Measurements from ENCODE around the gene MYO9A.
"Not testable (repeated sequence)": the region's sequence is repeated elsewhere in the genome, so short reads cannot be mapped to it uniquely, and the experiment has no call there.

The MYO9A gene

DNA sequence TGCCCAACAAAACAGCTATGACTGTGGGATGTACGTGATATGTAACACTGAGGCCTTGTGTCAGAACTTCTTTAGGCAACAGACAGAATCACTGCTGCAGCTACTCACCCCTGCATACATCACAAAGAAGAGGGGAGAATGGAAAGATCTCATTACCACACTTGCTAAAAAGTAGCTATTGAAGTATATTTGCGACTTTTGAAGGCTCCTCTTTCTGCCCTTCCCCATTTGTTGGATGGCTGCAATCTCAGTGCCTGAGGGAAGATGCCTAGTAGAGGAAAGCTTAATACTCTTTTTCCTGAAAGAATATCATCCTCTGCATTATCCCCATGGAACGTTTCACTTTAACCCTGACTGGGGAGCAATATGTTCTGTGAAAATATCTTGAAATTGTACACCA is 22.1 kb upstream of the MYO9A start:
- no peak for ATAC-seq
- DNase-seq = no peak

DNA sequence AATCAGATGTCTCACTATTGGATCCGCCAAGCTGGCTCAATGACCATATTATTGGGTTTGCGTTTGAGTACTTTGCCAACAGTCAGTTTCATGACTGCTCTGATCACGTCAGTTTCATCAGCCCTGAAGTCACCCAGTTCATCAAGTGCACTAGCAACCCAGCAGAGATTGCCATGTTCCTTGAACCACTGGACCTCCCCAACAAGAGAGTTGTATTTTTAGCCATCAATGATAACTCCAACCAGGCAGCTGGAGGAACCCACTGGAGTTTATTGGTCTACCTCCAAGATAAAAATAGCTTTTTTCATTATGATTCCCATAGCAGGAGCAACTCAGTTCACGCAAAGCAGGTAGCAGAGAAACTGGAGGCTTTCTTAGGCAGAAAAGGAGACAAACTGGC is 21.7 kb upstream of the MYO9A start:
- no peak for ATAC-seq
- no peak for DNase-seq

DNA sequence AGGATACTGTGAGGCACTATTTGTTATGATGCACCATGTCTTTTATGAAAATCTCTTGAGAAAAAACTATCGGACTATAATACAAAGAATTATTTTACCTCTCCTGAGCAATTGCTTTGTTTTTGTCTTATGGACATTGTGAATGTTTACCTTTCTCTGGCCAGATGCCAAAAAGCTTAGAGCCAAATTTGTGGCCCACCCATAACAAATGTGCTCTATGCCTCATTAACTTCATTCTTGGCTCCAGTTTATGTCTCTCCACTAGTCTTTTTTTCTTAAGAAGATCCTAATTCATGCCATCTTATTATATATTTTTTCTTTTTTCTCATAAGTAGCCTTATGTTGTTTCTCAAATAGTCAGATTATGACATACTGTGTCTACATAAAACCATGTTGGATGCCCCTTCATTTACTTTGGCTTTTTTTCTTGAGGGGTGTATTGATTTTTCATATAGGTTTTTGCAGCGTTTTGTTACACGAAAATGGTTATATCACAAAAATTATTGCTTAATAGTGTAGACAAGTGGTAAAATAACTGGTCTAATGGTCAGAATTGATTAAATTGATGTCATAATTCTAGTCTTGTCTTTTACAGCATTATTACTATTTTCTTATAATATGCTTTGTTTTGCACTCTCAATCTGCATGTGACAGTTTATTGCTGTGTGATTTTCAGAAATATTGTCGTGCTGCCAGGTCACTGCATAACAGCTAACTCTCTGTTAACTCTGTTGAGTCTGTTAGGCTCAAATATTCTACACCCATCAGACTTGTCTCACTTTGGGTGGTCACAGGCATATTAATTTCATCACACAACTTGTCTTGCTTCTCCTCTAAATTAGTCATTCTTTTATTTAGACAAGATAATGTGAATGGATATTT is 18.5 kb upstream of the MYO9A start:
- no peak for DNase-seq
- ATAC-seq = no peak

DNA sequence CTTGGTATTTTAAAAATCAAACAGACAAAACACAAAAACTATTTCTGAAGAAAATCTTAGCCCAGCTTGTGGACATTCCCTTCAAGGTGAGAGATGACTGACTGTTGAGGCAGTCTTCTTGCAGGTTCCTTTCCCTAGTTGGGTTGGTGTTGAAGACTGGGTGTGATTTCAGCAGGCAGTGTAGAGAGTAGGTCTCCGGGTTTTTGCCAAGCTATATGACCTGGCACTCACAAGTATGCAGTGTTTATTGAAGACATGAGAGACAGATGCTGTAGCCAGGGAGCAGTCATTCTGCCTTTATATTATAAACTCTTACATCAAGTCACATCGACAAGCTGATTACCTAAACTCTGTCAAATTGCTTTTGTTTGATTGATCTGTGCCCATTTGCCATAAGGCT is 17.8 kb upstream of the MYO9A start:
- no peak for DNase-seq
- no peak for ATAC-seq

DNA sequence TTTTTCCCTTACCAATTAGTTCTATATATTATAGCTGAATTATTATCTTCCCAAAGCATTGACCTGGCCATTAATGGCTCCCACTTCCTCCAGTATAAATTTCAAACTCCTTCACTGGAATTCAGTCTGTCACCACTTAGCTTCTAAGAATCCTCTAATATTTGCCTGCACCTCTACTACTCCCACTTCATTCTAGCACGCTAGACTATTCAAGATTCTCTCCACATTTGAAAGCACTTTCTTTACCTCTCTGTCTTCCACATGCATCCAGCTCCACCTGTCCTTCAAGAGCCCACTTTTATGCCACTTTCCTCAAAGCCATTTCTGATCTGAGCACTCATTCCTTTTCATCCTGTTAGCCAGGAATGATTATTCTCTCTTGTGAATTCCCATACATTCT is 15.3 kb upstream of the MYO9A start:
- DNase-seq = no peak
- ATAC-seq = no peak

DNA sequence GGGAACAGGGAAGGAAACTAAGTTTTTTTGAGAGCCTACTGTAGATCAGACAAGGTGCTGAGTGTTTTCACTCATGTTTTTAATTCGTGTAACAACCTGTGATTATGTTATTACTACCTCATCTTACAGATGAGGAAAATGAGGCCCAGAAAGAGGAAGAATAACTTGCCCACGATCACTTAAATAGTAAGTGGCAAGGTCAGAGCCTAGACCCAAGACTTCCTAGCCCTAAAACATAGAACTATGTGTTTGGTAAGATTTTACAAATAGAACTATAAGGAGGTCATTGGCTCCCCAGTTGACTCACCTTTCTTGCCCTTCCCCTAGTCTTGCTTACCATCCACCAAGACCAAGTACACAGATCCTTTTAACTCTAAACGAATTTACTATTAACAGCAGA is 14.0 kb upstream of the MYO9A start:
- no peak for ATAC-seq
- no peak for DNase-seq

DNA sequence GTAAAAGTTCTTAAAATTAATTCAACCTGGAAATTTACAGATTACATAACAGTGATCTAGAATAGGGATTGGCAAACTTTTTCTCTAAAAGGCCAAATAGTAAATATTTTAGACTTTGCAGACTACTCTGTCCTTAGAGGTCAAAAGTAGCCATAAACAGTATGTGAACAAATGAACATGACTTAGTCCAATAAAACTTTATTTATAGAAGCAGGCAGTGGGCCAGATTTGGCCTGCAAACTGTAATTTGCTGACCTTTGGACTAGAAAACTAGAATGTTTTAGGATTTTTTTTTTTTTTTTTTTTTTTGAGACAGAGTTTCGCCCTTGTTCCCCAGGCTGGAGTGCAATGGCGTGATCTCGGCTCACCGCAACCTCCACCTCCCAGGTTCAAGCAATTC is 12.3 kb upstream of the MYO9A start:
- DNase-seq (no peak), ATAC-seq (no peak)

DNA sequence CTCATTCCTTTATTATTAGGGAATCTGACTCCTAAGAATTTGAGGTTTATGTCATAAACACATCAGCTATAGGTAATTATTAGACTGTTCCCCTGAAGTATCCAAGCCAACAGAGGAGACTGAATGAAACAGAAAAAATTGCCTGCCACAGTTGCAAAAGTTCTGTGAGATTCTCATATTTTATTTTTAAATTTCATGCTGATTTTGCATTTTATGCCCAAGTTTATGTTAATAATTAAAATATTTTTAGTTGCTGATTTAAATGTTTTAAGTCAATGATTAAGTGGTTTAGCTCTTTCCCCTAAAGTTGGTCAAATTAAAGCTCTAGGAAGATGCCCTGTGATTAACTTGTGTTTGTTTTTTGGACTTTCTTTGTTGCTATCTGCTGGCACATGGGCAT is 10.4 kb upstream of the MYO9A start:
- no peak for DNase-seq
- no peak for ATAC-seq

DNA sequence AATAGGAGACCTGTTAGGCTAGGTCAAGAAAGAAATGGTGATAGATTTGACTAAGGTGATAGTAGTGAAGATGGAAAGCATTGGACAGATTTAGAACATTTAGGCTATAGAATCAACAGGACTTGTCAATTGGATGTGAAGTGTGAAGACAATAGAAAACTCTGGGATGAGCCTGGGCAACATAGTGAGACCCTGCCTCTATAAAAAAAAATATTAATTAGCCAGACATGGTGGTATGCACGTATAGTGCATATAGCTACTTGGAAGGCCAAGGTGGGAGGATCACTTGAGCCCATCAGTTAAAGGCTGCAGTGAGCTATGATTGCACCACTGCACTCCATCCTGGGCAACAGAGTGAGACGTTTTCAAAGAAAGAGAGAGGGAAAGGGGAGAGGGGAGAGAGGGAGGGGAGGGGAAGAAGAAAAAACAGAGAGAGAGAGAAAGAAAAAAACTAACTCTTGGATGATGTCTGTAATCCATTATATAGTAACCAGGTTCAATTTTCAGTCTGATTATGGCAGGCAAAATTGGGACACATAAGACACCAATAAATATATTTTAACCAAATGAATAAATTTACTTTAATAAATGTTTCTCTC is 9.9 kb upstream of the MYO9A start:
- ATAC-seq (no peak), DNase-seq (no peak)

DNA sequence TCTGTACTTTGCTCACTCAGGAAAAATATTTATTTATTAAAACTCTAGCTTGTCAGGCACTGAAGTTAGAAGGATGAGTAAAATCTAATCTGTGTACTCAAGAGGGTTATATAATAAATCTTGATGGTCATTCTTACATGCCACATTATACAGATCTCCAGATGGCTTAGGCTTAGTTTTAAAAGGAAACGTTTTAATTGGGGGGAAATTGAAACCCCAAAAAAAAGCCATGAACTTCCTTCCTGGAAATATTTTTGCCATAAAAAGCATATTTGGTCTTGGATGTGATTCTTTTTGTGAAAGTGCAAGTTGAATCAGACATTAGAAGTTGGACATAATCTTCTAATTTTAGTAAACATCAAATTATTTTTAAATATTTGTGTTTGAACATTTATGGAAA is 6.3 kb upstream of the MYO9A start:
- no peak for DNase-seq
- no peak for ATAC-seq

DNA sequence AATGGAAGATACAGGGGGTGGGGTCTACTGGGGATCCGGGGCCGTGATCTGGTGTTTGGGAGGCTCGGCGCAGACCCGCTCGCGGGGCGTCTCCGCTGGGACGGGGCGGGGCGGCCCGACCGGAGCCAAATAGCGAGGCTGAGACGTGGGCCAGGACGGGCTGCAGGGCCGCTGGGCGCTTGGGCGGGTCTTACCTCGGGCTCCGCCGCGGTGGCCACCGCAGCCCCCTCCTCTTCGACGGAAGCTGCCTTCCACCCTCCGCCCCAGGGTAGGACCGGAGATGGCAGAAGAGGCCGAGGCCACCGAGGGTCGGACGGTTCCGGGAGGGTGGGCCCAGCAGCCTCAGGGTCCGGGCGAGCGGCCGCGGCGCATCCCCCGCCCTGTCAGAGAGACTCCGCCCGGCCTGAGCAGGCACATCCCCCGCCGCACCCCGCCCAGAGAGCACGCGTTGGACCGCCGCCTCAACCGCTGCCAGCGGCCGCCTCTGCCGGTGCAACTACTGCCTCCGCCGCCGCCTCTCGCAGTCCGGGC is 399 bp downstream of the MYO9A start:
- peak; percentile 79 for DNase-seq
- peak; percentile 71 for ATAC-seq

DNA sequence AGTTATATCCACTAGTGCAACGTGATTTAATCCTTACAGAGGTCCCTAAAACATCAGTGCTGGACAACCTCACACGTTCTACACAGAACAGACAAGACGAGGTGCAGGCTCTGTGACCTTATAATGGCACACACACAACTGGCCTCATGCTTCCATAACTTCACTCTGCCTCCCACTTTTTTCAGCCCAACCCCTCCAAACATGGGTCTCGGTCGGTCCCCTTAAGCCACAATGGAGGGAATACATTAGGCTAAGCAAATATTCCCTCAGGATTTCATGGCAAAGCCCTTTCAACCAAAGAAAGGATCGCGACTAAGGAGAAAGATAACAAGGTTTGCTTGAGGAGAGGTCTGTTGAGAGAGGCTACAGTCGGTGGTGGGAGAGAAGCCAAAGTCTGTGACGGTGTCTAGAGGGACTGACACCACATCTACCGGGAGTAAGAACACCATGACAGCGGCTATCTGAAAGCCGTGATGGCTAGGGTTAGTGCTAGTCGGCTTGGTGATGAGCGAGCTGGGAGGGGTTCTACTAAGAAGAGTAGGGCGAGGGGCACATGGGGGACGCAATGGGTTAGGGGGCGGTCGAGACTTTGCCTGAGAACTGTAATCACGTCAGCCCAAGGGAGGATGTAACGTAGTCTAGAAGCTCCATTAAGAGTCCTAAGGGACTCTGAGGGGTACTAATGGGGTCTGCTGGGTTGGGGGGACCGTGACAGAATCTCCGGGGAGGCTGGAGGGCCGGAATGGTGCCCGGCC is 1.0 kb downstream of the MYO9A start:
- DNase-seq (no peak), ATAC-seq (peak; percentile 0)

DNA sequence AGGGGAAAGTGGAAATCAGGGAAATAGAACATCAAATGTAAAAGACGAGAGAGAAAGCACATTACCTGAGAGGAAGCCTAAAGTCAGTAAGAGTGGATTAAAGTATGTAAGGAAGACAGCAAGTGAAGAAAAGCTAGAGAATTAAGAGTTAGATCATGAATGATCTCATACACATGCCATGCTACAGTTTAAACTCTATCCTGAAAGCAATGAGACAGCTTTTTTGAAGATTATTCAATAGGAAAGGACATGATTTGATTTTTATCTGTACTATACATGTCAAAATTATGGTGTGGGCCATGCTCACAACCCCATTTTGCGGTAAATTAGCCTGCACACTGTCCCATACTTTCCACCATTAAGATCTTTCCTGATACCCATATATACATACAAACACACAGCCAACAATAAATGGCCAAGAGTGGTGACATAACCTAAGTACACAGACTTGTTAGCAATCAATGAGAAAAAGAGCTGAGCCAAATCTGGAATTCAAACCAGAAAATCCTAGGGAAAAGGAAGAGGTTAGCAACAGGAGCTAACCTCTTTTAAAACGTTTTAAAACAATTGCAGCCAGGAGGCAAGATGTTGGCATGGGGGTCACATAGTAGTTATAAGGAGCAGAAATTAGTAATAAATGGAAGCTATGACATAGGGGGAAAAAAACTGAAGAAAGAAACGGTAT is 4.5 kb downstream of the MYO9A start:
- DNase-seq = no peak
- no peak for ATAC-seq

DNA sequence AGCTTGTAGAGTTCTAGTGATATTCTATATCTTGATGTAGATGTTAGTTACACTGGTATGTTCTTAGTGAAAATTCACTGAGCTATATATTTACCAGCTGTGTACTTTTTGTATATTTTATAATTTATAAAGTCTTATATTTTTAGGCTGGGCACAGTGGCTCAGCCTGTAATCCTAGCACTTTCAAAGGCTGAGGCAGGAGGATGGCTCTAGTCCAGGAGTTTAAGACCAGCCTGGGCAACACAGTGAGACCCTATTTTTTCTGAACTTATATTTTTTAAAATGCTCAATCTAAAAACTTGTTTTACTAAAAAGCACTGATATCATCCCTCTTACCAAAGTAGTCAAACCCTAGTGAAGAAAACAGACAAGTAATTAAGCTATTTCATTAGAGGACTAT is 5.1 kb downstream of the MYO9A start:
- ATAC-seq (no peak), DNase-seq (no peak)

DNA sequence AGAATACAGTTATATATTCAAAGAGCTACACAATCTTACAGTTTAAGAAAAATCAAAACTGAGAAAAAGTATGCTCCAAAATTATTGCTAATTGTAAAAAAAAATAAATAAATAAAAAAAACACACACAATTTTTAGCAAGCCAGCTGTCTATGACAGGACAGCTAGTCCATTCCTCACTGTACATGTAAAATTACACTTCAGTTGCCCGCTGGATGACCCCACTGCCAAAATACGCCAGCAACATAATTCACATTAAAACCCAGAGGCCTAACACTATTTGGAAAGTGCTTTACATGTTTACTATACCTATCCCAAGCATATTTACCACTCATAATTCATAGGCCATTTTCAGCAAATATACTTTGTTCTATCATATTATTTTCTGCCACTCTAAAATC is 5.8 kb downstream of the MYO9A start:
- ATAC-seq (no peak), DNase-seq (no peak)

DNA sequence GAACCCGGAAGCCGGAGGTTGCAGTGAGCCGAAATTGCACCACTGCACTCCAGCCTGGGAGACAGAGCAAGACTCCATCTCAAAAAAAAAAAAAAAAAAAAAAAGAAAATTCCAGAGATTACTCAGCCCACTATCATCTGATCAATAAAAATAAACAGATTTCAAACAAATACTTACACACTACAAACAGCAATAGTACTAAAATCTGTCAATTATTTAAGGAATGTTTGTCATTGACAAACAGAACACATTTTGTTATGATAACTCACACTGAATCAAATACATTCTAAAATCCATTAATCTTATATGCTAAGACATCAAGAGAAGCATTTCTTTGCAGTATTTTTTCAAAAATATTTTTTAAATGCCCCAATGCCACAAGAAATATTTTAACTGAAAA is 7.6 kb downstream of the MYO9A start:
- DNase-seq = no peak
- no peak for ATAC-seq

DNA sequence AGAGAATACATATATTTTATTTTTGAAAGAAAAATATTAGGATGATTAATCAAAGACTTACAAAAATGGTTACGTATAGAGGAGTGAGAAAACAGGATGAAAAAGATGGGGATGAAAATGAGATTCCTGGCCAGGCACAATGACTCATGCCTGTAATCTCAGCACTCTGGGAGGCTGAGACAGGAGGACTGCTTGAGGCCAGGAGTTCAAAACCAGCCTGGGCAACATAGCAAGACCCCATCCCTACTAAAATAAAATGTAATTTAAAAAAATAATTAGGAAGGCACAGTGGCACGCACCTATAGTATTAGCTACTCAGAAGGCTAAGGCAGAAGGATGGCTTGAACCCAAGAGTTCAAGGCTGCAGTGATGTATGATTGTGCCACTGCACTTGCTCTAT is 11.9 kb downstream of the MYO9A start:
- ATAC-seq = no peak
- no peak for DNase-seq

DNA sequence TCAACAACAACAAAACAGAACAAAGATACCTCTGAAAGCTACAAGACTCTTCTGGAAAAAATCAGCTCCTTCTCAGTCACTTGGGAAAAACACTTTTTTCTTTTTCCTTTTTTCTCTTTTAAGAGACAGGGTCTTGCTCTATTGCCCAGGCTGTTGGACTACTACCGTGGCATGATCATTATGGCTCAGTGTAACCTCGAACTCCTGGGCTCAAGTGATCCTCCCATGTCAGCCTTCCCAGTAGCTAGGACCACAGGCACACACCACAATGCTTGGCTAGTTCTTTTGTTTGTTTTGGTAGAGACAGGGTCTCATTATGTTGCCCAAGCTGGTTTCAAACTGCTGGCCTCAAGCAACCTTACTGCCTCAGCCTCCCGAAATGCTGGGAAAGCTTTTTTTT is 12.8 kb downstream of the MYO9A start:
- ATAC-seq (no peak), DNase-seq (no peak)

DNA sequence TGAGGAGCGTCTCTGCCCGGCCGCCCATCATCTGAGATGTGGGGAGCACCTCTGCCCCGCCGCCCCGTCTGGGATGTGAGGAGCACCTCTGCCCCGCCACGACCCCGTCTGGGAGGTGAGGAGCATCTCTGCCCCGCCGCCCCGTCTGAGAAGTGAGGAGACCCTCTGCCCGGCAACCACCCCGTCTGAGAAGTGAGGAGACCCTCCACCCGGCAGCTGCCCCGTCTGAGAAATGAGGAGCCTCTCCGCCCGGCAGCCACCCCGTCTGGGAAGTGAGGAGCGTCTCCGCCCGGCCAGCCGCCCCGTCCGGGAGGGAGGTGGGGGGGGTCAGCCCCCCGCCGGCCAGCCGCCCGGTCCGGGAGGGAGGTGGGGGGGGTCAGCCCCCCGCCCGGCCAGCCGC is 17.4 kb downstream of the MYO9A start:
- ATAC-seq, DNase-seq: not testable (repeated sequence)

DNA sequence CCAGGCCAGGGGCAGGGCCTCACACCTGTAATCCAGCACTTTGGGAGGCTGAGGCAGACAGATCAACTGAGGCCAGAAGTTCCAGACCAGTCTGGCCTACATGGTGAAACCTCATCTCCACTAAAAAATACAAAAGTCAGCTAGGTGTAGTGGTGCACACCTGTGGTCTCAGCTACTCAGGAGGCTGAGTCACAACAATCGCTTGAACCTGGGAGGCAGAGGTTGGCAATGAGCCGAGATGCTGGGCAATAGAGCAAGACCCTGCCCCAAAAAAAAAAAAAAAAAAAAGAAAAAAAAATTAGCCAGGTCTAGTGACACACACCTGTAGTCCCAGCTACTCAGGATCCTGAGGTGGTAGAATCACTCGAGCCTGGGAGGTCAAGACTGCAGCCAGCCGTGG is 18.8 kb downstream of the MYO9A start:
- no peak for DNase-seq
- no peak for ATAC-seq

DNA sequence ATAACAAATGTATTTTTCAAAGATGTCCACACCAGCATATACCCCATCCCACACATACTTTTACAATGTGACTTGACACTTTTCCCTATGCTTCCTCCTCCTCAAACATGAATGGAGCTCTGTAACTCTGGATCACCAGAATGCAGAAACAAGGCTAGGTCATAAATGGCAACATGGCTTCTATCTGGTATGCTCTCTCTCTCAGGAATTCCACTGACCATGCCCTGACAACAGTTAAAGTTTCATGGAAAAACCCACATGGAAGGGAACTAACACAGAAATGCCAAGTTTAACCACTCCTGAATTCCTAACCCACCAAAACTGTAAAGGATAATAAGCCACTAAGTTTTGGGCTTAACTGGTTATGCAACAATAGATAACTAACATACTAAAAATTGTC is 19.9 kb downstream of the MYO9A start:
- DNase-seq (no peak), ATAC-seq (no peak)

DNA sequence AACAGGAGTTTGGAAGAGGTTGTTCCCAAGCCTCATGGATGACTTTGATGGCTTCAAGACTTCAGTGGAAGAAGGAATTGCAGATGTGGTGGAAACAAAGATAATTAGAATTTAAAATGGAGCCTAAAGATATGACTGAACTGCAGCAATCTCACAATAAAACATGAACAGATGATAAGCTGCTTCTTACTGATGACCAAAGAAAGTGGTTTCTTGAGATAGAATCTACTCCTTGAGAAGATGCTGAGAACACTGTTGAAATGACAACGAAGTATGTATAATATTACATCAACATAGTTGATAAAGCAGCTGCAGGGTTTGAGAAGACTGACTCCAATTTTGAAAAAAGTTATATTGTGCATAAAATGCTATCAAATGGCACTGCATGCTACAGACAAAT is 21.2 kb downstream of the MYO9A start:
- no peak for ATAC-seq
- DNase-seq = no peak

DNA sequence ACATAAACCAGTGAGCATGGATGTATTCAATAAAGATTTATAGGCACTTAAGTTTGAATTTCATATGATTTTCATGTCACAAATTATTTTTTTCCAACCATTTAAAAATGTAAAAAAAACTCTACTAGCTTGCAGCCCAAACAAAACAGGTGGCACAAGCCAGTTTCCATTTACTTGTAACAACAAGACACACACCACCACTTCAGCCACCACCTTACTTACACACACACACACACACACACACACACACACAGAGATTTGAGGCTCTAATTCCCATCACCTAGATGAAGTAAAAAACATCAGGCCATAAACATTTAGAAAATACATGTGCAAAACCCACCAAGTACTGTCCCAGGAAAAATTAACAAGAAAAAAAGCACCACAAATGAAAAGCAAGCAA is 25.3 kb downstream of the MYO9A start:
- DNase-seq (no peak), ATAC-seq (no peak)
